Measurements from ENCODE around the gene TUNAR.

- TF ChIP-seq, protein P1, sequence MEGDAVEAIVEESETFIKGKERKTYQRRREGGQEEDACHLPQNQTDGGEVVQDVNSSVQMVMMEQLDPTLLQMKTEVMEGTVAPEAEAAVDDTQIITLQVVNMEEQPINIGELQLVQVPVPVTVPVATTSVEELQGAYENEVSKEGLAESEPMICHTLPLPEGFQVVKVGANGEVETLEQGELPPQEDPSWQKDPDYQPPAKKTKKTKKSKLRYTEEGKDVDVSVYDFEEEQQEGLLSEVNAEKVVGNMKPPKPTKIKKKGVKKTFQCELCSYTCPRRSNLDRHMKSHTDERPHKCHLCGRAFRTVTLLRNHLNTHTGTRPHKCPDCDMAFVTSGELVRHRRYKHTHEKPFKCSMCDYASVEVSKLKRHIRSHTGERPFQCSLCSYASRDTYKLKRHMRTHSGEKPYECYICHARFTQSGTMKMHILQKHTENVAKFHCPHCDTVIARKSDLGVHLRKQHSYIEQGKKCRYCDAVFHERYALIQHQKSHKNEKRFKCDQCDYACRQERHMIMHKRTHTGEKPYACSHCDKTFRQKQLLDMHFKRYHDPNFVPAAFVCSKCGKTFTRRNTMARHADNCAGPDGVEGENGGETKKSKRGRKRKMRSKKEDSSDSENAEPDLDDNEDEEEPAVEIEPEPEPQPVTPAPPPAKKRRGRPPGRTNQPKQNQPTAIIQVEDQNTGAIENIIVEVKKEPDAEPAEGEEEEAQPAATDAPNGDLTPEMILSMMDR (IDR thresholded peaks at IDR 0.05; ENCODE audit: low read depth, low read length): no peak
- TF ChIP-seq MYC (IDR thresholded peaks at IDR 0.05; ENCODE audit: low read depth, low read length) (no peak), POLR2A (IDR thresholded peaks at IDR 0.05; ENCODE audit: extremely low read depth, insufficient read length) (no peak), MAX (IDR thresholded peaks at IDR 0.05; ENCODE audit: low read depth, low read length) (no peak)
Observed at GRCh38 chr14:95903165-95903564, 26.5 kb downstream of the TUNAR start.
